ENCODE measurements around the gene RELB. TPM values are rescaled to one million over a fixed set of nuclear protein-coding genes. Genes with fewer than 3 reads are reported as not detected.

The RELB gene
- total and polyA plus RNA-seq, 2 donors (not counting 3 experiments of a cell fraction or from before 2014, with no cell fraction given), result 13.2 to 14.4 TPM

DNA sequence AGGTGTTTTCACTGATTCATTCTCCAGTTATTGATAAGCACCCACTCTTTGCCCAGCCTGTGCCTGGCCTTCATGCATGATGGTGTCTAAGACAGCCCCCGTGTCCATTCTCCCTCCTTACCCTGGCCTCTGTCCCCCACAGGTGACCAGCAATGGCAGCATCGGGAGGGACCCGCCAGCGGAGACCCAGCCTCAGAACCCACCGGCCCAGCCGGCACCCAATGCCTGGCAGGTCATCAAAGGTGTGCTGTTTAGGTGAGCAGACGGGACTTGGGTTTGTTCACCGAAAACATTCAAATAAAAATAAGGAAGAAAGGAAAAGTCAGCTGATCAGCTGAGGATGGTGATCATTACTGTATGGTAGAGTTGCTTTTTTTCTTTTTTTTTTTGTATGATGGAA is 39.4 kb upstream of the RELB start:
- Histone ChIP-seq H3K4me2 (ENCODE audit: insufficient read depth, low read length) (no peak overlapping the region), H2AFZ (ENCODE audit: low read depth, low read length) (no peak overlapping the region), H3K4me1 (ENCODE audit: control insufficient read depth, extremely low read depth, insufficient read depth, low read length) (peaks cover under 1% of the 10 kb centered on the region), H3K4me3 (replicated peaks in 1 of 3; ENCODE audit: insufficient read depth in 1 of 3, low read depth in 1 of 3, low read length in 3 of 3) (no peak overlapping the region), H3K9me1 (replicated peaks; ENCODE audit: control insufficient read depth, extremely low read depth, insufficient read depth, low read length) (no peaks in the 10 kb centered on the region), H3K27me3 (ENCODE audit: control insufficient read depth in 2 of 2, insufficient read depth in 2 of 2, low read length in 2 of 2) (no peaks in the 10 kb centered on the region), H4K20me1 (replicated peaks; ENCODE audit: control insufficient read depth, extremely low read depth, insufficient read depth, low read length) (no peaks in the 10 kb centered on the region), H3K27ac (ENCODE audit: insufficient read depth, low read depth, low read length) (no peak overlapping the region), H3K79me2 (ENCODE audit: control insufficient read depth, insufficient read depth, low read length) (peaks cover 46% of the 10 kb centered on the region), H3K36me3 (ENCODE audit: control insufficient read depth in 2 of 2, extremely low read depth in 1 of 2, insufficient read depth in 2 of 2, low read length in 2 of 2) (peaks cover 9 to 17% of the 10 kb centered on the region in 2 experiments), H3K9me3 (replicated peaks; ENCODE audit: control insufficient read depth, insufficient read depth, low read length) (no peaks in the 10 kb centered on the region), H3K9ac (replicated peaks; ENCODE audit: extremely low read depth, insufficient read depth, low read length) (no peak overlapping the region)
- FAIRE-seq, result no peak
- ChIA-PET POLR2A (no interaction called here), CTCF (interaction anchor here (1.3 kb wide), 1 partner anchor 29 kb away, joined by 3 read pairs; no protein-coding TSS in a partner anchor)
- no peak for TF ChIP-seq MYC (IDR thresholded peaks at IDR 0.05; ENCODE audit: low read depth, low read length)
- TF ChIP-seq POLR2AphosphoS5 (IDR thresholded peaks at IDR 0.05; ENCODE audit: insufficient read depth, low read depth, low read length), result no peak
- TF ChIP-seq, protein P1, sequence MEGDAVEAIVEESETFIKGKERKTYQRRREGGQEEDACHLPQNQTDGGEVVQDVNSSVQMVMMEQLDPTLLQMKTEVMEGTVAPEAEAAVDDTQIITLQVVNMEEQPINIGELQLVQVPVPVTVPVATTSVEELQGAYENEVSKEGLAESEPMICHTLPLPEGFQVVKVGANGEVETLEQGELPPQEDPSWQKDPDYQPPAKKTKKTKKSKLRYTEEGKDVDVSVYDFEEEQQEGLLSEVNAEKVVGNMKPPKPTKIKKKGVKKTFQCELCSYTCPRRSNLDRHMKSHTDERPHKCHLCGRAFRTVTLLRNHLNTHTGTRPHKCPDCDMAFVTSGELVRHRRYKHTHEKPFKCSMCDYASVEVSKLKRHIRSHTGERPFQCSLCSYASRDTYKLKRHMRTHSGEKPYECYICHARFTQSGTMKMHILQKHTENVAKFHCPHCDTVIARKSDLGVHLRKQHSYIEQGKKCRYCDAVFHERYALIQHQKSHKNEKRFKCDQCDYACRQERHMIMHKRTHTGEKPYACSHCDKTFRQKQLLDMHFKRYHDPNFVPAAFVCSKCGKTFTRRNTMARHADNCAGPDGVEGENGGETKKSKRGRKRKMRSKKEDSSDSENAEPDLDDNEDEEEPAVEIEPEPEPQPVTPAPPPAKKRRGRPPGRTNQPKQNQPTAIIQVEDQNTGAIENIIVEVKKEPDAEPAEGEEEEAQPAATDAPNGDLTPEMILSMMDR (IDR thresholded peaks at IDR 0.05; ENCODE audit: extremely low read depth in 1 of 2, insufficient read depth in 1 of 2, low read depth in 1 of 2, low read length in 2 of 2), result no peak
- no peak for TF ChIP-seq GATA2 (IDR thresholded peaks at IDR 0.05; ENCODE audit: insufficient read depth, insufficient read length, low read depth, low read length)
- no peak for TF ChIP-seq JUN (IDR thresholded peaks at IDR 0.05; ENCODE audit: borderline replicate concordance, insufficient read depth, insufficient read length, low read depth)
- TF ChIP-seq POLR2A (IDR thresholded peaks at IDR 0.05; ENCODE audit: low read depth, low read length), result no peak
- TF ChIP-seq, protein P2, sequence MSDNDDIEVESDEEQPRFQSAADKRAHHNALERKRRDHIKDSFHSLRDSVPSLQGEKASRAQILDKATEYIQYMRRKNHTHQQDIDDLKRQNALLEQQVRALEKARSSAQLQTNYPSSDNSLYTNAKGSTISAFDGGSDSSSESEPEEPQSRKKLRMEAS (IDR thresholded peaks at IDR 0.05; ENCODE audit: insufficient read depth, insufficient read length), result no peak
- no peak for TF ChIP-seq EZH2 (IDR thresholded peaks at IDR 0.05; ENCODE audit: borderline replicate concordance, low read depth, low read length, severe bottlenecking)
- intact Hi-C loops (cut with micrococcal nuclease) (no loop called here), dilution Hi-C loops (cut with MboI; ENCODE audit: extremely low pct_ligation_motif_present, low sequenced_read_pairs) (no loop called here)
- BruUV-seq (replicated peaks), result no TSS peak
- no peak for DNase-seq (ENCODE audit: low read depth, low spot score)
